ENCODE results near the gene FMN1.

The FMN1 gene

GRCh38 chr15:32818758-32819447 is 375.6 kb downstream of the FMN1 start:
- DNase-seq, result no peak

GRCh38 chr15:32817577-32817976 is 376.9 kb downstream of the FMN1 start:
- DNase-seq, result no peak

- no peak for DNase-seq
These were observed 387.2 kb downstream of the FMN1 start for GRCh38 chr15:32807331-32807730.

- DNase-seq, result no peak
These were observed 390.9 kb downstream of the FMN1 start for GRCh38 chr15:32803631-32804030.

GRCh38 chr15:32802286-32802936 is 392.1 kb downstream of the FMN1 start:
- no peak for DNase-seq

GRCh38 chr15:32799936-32800535 is 394.5 kb downstream of the FMN1 start:
- DNase-seq, result no peak

GRCh38 chr15:32796856-32797255 is 397.7 kb downstream of the FMN1 start:
- no peak for DNase-seq

GRCh38 chr15:32794973-32795372 is 399.5 kb downstream of the FMN1 start:
- DNase-seq, result no peak

GRCh38 chr15:32792436-32792835 is 402.1 kb downstream of the FMN1 start:
- DNase-seq, result no peak

GRCh38 chr15:32790352-32790999 is 404.0 kb downstream of the FMN1 start:
- no peak for DNase-seq

GRCh38 chr15:32787949-32788348 is 406.6 kb downstream of the FMN1 start:
- no peak for DNase-seq

- no peak for DNase-seq
These were observed 407.6 kb downstream of the FMN1 start for GRCh38 chr15:32786906-32787305.

- no peak for DNase-seq
These were observed 409.9 kb downstream of the FMN1 start for GRCh38 chr15:32784581-32784980.

- DNase-seq, result no peak
These were observed 412.7 kb downstream of the FMN1 start for GRCh38 chr15:32781781-32782180.

- no peak for DNase-seq
These were observed 415.9 kb downstream of the FMN1 start for GRCh38 chr15:32778391-32779176.

- DNase-seq, result no peak
These were observed 419.4 kb downstream of the FMN1 start for GRCh38 chr15:32775103-32775502.

- no peak for DNase-seq
These were observed 420.5 kb downstream of the FMN1 start for GRCh38 chr15:32774022-32774421.

- no peak for DNase-seq
These were observed 427.3 kb downstream of the FMN1 start for GRCh38 chr15:32767236-32767635.

GRCh38 chr15:32766101-32766500 is 428.4 kb downstream of the FMN1 start:
- DNase-seq, result no peak

- DNase-seq, result no peak
These were observed 429.3 kb downstream of the FMN1 start for GRCh38 chr15:32765236-32765635.

- DNase-seq, result no peak
These were observed 431.2 kb downstream of the FMN1 start for GRCh38 chr15:32763295-32763694.

GRCh38 chr15:32757426-32757825 is 437.1 kb downstream of the FMN1 start:
- no peak for DNase-seq

GRCh38 chr15:32750979-32751378 is 443.5 kb downstream of the FMN1 start:
- no peak for DNase-seq
